ENCODE measurements around the gene SLC24A1.

Gene SLC24A1

GRCh38 chr15:65618560-65619109 lies 3.1 kb upstream of the SLC24A1 start:
- Histone ChIP-seq H3K4me1 (ENCODE audit: low read depth, poor library complexity, severe bottlenecking) (no peaks in the 10 kb centered on the region), H3K9ac (no peak overlapping the region), H3K27me3 (ENCODE audit: insufficient read depth, low read depth) (no peaks in the 10 kb centered on the region), H3K4me2 (no peak overlapping the region), H2AFZ (ENCODE audit: low read depth) (no peak overlapping the region), H3K27ac (no peak overlapping the region), H3K79me2 (ENCODE audit: insufficient read depth, low read depth) (no peaks in the 10 kb centered on the region), H3K4me3 (IDR thresholded peaks at IDR 0.05; ENCODE audit: insufficient read depth, low read depth, low read length) (no peak overlapping the region), H4K20me1 (ENCODE audit: insufficient read depth) (no peaks in the 10 kb centered on the region), H3K36me3 (ENCODE audit: insufficient read depth) (no peaks in the 10 kb centered on the region)
- no peak for TF ChIP-seq CTCF (conservative IDR thresholded peaks at IDR 0.05; ENCODE audit: low read depth, low read length)

GRCh38 chr15:65619626-65620290 lies 2.0 kb upstream of the SLC24A1 start:
- H3K36me3 ChIP-seq (ENCODE audit: insufficient read depth), result no peaks in the 10 kb centered on the region
- H3K9ac ChIP-seq, result no peak overlapping the region
- H3K27me3 ChIP-seq (ENCODE audit: insufficient read depth, low read depth), result no peaks in the 10 kb centered on the region
- no peak overlapping the region for H3K4me2 ChIP-seq
- H3K4me3 ChIP-seq (IDR thresholded peaks at IDR 0.05; ENCODE audit: insufficient read depth, low read depth, low read length), result no peak overlapping the region
- no peak overlapping the region for H3K27ac ChIP-seq
- H2AFZ ChIP-seq (ENCODE audit: low read depth), result no peak overlapping the region
- no peaks in the 10 kb centered on the region for H3K4me1 ChIP-seq (ENCODE audit: low read depth, poor library complexity, severe bottlenecking)
- no peak for TF ChIP-seq CTCF (conservative IDR thresholded peaks at IDR 0.05; ENCODE audit: low read depth, low read length)
- no peaks in the 10 kb centered on the region for H4K20me1 ChIP-seq (ENCODE audit: insufficient read depth)
- H3K79me2 ChIP-seq (ENCODE audit: insufficient read depth, low read depth), result no peaks in the 10 kb centered on the region

GRCh38 chr15:65620833-65621232 lies 905 bp upstream of the SLC24A1 start:
- Histone ChIP-seq H4K20me1 (ENCODE audit: insufficient read depth) (no peaks in the 10 kb centered on the region), H3K79me2 (ENCODE audit: insufficient read depth, low read depth) (no peaks in the 10 kb centered on the region), H3K4me1 (ENCODE audit: low read depth, poor library complexity, severe bottlenecking) (no peaks in the 10 kb centered on the region), H3K9ac (no peak overlapping the region), H3K4me3 (IDR thresholded peaks at IDR 0.05; ENCODE audit: insufficient read depth, low read depth, low read length) (no peak overlapping the region), H2AFZ (ENCODE audit: low read depth) (no peak overlapping the region), H3K36me3 (ENCODE audit: insufficient read depth) (no peaks in the 10 kb centered on the region), H3K27me3 (ENCODE audit: insufficient read depth, low read depth) (no peaks in the 10 kb centered on the region), H3K27ac (no peak overlapping the region), H3K4me2 (no peak overlapping the region)
- no peak for TF ChIP-seq CTCF (conservative IDR thresholded peaks at IDR 0.05; ENCODE audit: low read depth, low read length)

- TF ChIP-seq CTCF (conservative IDR thresholded peaks at IDR 0.05; ENCODE audit: low read depth, low read length), result no peak
- Histone ChIP-seq H3K4me1 (ENCODE audit: low read depth, poor library complexity, severe bottlenecking) (peaks cover 13% of the 10 kb centered on the region), H3K27me3 (ENCODE audit: insufficient read depth, low read depth) (no peaks in the 10 kb centered on the region), H4K20me1 (ENCODE audit: insufficient read depth) (no peaks in the 10 kb centered on the region), H3K79me2 (ENCODE audit: insufficient read depth, low read depth) (no peaks in the 10 kb centered on the region), H3K4me2 (no peak overlapping the region), H3K27ac (no peak overlapping the region), H3K9ac (no peak overlapping the region), H3K4me3 (IDR thresholded peaks at IDR 0.05; ENCODE audit: insufficient read depth, low read depth, low read length) (no peak overlapping the region), H2AFZ (ENCODE audit: low read depth) (no peak overlapping the region), H3K36me3 (ENCODE audit: insufficient read depth) (no peaks in the 10 kb centered on the region)
These were observed 1.4 kb downstream of the SLC24A1 start for GRCh38 chr15:65623103-65623502.

Measured in KMS-11 (cell line).